ENCODE measurements around the gene GUCY1A1. TPM values are rescaled to one million over a fixed set of nuclear protein-coding genes. Genes with fewer than 3 reads are reported as not detected.

The GUCY1A1 gene
- total and polyA plus RNA-seq, 5 donors: 9.9 to 82.5 (median 63.5) TPM

DNA sequence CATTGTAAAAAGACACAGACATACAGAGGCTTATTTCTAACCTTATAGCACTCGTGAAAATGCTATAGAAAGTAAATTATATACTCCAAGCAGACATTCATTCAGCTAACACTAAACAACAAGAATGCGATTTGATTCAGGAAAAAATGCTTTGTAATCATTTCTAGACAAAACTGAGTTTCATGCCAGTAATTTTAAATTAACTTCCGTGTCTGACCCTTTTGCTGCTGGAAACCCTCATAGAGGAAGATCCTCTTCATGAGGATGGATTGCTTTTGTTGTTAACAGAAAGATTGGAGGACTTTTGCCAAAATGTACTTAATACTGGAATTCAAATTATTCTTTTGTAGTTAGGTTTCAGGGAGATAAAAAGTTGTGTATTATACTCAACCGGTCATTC, 43.3 kb downstream of the GUCY1A1 start:
- intact Hi-C loops (cut with DNase I): no loop called here
- Histone ChIP-seq H3K4me1 (ENCODE audit: control insufficient read depth, insufficient read depth, low read length) (peaks cover 6% of the 10 kb centered on the region), H3K4me3 (ENCODE audit: low read length) (no peak overlapping the region), H3K27ac (ENCODE audit: low read length) (no peak overlapping the region), H3K9me3 (ENCODE audit: control insufficient read depth, low read length) (no peaks in the 10 kb centered on the region), H3K27me3 (ENCODE audit: control insufficient read depth, insufficient read depth) (no peaks in the 10 kb centered on the region)
- DNase-seq: no peak
- no peak for ATAC-seq
- 47% methylated on average over 4 of the region's 4 CpGs for WGBS

DNA sequence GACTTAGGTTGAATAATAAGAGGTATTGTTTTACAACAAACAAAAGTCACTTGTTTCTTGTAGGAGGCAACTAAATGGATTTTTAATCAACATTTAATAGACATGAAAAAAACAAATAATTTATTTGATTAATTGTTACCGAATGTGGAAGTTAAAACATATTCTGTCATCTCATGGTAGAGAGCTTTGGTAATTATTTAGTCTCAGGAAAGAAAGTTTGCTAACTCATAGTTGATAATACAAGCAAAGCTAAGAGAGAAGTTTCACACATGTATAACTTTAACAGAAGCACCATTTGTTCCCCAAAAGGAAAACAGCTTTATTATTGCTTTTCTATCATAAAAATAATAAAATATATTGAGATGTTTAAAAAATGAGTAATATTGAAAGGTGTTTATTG, 44.9 kb downstream of the GUCY1A1 start:
- Histone ChIP-seq H3K4me3 (ENCODE audit: low read length) (no peak overlapping the region), H3K9me3 (ENCODE audit: control insufficient read depth, low read length) (no peaks in the 10 kb centered on the region), H3K27me3 (ENCODE audit: control insufficient read depth, insufficient read depth) (no peaks in the 10 kb centered on the region), H3K27ac (ENCODE audit: low read length) (no peak overlapping the region), H3K4me1 (ENCODE audit: control insufficient read depth, insufficient read depth, low read length) (no peaks in the 10 kb centered on the region)
- no peak for ATAC-seq
- intact Hi-C loops (cut with DNase I): no loop called here
- WGBS: 80% methylated on average over 1 of the region's 1 CpG
- no peak for DNase-seq

DNA sequence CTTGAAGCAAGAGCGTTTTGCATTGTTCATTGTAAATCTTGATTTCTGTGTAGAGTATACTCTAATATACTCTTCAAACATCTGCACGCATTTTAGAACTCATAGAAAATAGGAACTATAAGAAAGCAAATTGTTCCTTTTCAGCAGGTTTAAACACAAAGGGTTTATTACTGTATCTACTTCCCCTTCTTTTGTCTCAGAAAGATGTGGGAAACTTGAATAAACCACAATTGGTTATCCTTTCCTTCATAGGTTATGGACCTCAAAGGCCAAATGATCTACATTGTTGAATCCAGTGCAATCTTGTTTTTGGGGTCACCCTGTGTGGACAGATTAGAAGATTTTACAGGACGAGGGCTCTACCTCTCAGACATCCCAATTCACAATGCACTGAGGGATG, 46.2 kb downstream of the GUCY1A1 start:
- no peak overlapping the region for H3K27ac ChIP-seq (ENCODE audit: low read length)
- H3K9me3 ChIP-seq (ENCODE audit: control insufficient read depth, low read length): no peaks in the 10 kb centered on the region
- DNase-seq: no peak
- intact Hi-C loops (cut with DNase I): no loop called here
- H3K4me1 ChIP-seq (ENCODE audit: control insufficient read depth, insufficient read depth, low read length): no peaks in the 10 kb centered on the region
- H3K27me3 ChIP-seq (ENCODE audit: control insufficient read depth, insufficient read depth): no peaks in the 10 kb centered on the region
- no peak for ATAC-seq
- WGBS: 80% methylated on average over 3 of the region's 3 CpGs
- no peak overlapping the region for H3K4me3 ChIP-seq (ENCODE audit: low read length)

DNA sequence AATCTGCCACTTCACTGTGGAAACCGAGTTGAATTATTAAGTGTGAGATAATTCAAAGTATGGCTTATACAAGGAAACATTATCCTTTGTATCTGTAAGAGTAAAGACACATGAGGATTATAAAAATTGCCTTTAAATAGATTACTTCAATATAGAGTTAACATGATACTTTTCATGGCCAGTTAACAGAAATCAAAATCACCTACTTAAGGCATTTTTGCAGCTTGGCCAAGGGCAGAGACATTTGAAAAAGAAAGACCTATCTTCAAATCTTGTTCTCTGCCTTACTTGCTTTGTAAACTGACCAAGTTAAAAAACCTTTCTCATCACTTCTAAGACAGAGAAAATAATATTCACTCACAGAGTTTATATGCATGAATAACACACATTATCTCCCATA, 47.3 kb downstream of the GUCY1A1 start:
- ATAC-seq (no peak), DNase-seq (no peak)
- Histone ChIP-seq H3K4me3 (ENCODE audit: low read length) (no peak overlapping the region), H3K4me1 (ENCODE audit: control insufficient read depth, insufficient read depth, low read length) (no peaks in the 10 kb centered on the region), H3K27ac (ENCODE audit: low read length) (no peak overlapping the region), H3K9me3 (ENCODE audit: control insufficient read depth, low read length) (no peaks in the 10 kb centered on the region), H3K27me3 (ENCODE audit: control insufficient read depth, insufficient read depth) (no peaks in the 10 kb centered on the region)
- intact Hi-C loops (cut with DNase I): no loop called here
- 74% methylated on average over 1 of the region's 1 CpG for WGBS

DNA sequence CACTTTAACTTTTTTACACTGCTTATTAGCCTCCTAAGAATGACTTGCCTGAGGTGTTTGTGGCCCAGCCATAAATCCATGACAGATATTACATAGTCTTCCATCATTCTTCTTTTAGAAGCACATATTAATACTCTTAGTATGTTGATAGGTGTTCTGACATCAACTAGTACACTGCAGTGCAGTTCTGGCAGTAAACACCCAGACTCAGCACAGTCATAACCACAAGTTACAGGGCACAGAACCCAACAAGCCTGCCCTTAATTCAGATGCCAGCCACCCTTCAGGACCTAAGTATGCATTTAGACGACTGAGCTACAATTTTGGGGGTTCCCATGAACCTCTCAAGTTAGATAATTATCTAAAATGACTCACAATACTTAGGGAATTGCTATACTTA, 55.7 kb downstream of the GUCY1A1 start:
- DNase-seq (no peak), ATAC-seq (no peak)
- no peaks in the 10 kb centered on the region for H3K27me3 ChIP-seq (ENCODE audit: control insufficient read depth, insufficient read depth)
- no peaks in the 10 kb centered on the region for H3K4me1 ChIP-seq (ENCODE audit: control insufficient read depth, insufficient read depth, low read length)
- WGBS: 67% methylated on average over 1 of the region's 1 CpG
- H3K9me3 ChIP-seq (ENCODE audit: control insufficient read depth, low read length): no peaks in the 10 kb centered on the region
- intact Hi-C loops (cut with DNase I): no loop called here
- no peak overlapping the region for H3K27ac ChIP-seq (ENCODE audit: low read length)
- no peak overlapping the region for H3K4me3 ChIP-seq (ENCODE audit: low read length)

DNA sequence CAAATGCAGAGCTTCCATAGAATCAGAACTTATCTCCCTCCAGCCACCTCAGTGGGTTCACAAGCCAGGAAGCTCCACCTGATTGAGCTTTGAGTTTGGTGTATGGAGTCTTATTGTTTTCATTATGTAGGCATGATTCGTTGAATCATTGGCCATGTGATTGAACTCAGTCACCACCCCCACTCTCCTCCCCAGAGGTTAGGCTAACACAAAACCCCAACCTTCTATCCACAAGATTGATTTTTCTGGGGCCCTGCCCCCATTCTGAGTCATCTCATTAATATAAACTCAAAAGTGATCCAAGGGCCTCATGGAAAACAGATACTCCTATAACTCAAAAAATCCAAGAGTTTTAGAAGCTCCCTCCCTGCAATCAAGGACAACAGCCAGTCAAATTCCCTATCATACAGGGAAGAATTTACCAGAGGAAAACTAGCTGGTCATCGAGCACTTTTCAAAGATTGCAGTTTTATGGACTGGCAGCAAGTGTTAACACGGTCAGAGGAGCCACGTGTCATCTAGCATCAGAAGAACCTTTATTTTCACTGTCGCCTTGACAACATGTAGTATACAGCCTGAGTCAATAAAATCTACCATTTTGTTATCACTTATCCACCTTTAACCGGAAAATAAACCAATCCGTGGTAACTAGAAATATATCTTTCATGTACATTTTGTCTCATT, 56.3 kb downstream of the GUCY1A1 start:
- no peak overlapping the region for H3K27ac ChIP-seq (ENCODE audit: low read length)
- no peaks in the 10 kb centered on the region for H3K4me1 ChIP-seq (ENCODE audit: control insufficient read depth, insufficient read depth, low read length)
- H3K4me3 ChIP-seq (ENCODE audit: low read length): no peak overlapping the region
- no peaks in the 10 kb centered on the region for H3K9me3 ChIP-seq (ENCODE audit: control insufficient read depth, low read length)
- ATAC-seq (no peak), DNase-seq (no peak)
- no peaks in the 10 kb centered on the region for H3K27me3 ChIP-seq (ENCODE audit: control insufficient read depth, insufficient read depth)
- WGBS: 89% methylated on average over 7 of the region's 7 CpGs
- intact Hi-C loops (cut with DNase I): no loop called here

DNA sequence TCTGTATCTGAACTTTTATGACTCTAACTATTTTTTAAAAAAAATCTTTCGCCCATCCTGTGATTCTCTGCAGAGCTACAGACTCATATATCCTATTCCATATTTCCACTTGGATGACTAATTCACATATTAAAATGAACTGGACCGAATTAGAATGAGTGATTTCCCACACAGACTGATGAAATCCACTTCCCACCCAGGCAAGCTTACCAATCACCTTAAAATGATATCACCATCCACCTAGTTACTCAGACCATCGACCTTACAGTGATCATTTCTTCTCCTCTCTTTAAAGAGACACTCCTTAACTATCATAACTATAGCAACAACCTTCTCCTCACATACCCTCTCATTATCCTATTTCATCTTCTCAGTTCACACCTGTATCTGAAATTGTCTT, 58.1 kb downstream of the GUCY1A1 start:
- no peaks in the 10 kb centered on the region for H3K27me3 ChIP-seq (ENCODE audit: control insufficient read depth, insufficient read depth)
- DNase-seq (no peak), ATAC-seq (no peak)
- H3K4me3 ChIP-seq (ENCODE audit: low read length): no peak overlapping the region
- H3K4me1 ChIP-seq (ENCODE audit: control insufficient read depth, insufficient read depth, low read length): no peaks in the 10 kb centered on the region
- H3K27ac ChIP-seq (ENCODE audit: low read length): no peak overlapping the region
- WGBS: 72% methylated on average over 3 of the region's 3 CpGs
- H3K9me3 ChIP-seq (ENCODE audit: control insufficient read depth, low read length): no peaks in the 10 kb centered on the region
- intact Hi-C loops (cut with DNase I): no loop called here

DNA sequence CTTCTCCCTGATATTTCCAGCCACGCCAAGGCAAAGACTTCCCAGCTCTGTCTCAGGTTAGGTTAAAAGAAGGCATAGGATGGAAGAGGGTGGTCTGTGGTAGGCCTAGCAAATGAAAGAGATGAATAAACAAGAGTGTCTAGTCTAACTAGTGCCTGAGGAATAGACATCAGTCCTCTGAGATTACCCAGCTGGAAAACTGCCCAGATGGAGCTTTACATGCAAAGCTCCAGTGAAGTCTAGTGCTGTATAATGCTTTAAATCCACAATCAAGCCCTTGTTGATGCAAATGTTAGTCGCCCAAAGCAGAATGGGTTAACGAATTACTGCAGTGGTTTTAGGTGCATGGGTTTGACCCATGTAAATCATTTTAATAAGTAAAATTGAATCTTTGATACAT, 67.4 kb downstream of the GUCY1A1 start:
- no peaks in the 10 kb centered on the region for H3K27me3 ChIP-seq (ENCODE audit: control insufficient read depth, insufficient read depth)
- H3K9me3 ChIP-seq (ENCODE audit: control insufficient read depth, low read length): no peaks in the 10 kb centered on the region
- WGBS: 78% methylated on average over 3 of the region's 3 CpGs
- DNase-seq (no peak), ATAC-seq (peak in 1 of 2 donors; percentile 28)
- no peak overlapping the region for H3K27ac ChIP-seq (ENCODE audit: low read length)
- intact Hi-C loops (cut with DNase I): no loop called here
- no peaks in the 10 kb centered on the region for H3K4me1 ChIP-seq (ENCODE audit: control insufficient read depth, insufficient read depth, low read length)
- no peak overlapping the region for H3K4me3 ChIP-seq (ENCODE audit: low read length)

DNA sequence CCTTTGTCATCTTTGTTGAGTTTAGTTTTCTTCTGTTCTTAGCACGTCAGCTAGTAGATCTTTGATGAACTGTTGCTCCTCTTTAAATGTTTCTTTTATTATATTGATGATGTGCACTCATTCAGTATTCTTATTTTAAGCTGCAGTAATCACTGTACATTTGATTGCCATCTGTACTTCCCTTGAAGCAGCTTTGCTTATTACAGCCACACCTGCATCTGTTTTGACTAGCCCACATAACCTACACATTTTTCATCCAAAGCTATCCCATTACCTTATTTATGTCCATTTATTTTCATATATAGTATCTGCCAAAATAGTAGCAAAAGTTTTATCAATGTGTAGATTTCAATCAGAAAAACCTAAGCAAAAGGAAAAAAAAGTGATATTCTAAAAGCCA, 68.3 kb downstream of the GUCY1A1 start:
- WGBS: 85% methylated on average over 1 of the region's 1 CpG

DNA sequence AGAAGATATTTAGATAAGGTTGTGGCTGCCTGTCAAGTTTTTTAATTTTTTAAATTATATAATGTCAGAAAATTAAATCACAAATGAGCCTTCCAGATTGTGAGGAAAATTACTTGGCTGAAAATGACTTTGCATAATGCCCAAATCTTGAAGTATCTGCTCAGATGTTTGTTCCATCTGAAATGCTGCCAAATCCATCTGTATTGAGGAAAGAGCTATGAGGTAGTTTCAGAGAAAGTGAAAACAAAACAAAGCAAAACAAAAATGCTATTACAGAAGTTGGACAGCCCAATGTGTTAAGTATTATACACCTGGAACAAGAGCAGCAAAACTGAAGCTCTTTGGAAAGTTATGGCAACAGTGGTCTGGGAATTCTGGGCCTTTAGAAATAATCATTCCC, 68.8 kb downstream of the GUCY1A1 start:
- no peak overlapping the region for H3K4me3 ChIP-seq (ENCODE audit: low read length)
- no peaks in the 10 kb centered on the region for H3K9me3 ChIP-seq (ENCODE audit: control insufficient read depth, low read length)
- no peaks in the 10 kb centered on the region for H3K27me3 ChIP-seq (ENCODE audit: control insufficient read depth, insufficient read depth)
- DNase-seq (no peak), ATAC-seq (no peak)
- no peaks in the 10 kb centered on the region for H3K4me1 ChIP-seq (ENCODE audit: control insufficient read depth, insufficient read depth, low read length)
- intact Hi-C loops (cut with DNase I): no loop called here
- no peak overlapping the region for H3K27ac ChIP-seq (ENCODE audit: low read length)

More for the DNA sequence above, 68.3 kb downstream of the GUCY1A1 start:
- H3K27ac ChIP-seq (ENCODE audit: low read length): no peak overlapping the region
- H3K9me3 ChIP-seq (ENCODE audit: control insufficient read depth, low read length): no peaks in the 10 kb centered on the region
- no peaks in the 10 kb centered on the region for H3K27me3 ChIP-seq (ENCODE audit: control insufficient read depth, insufficient read depth)
- H3K4me1 ChIP-seq (ENCODE audit: control insufficient read depth, insufficient read depth, low read length): no peaks in the 10 kb centered on the region
- DNase-seq (no peak), ATAC-seq (no peak)
- no peak overlapping the region for H3K4me3 ChIP-seq (ENCODE audit: low read length)
- intact Hi-C loops (cut with DNase I): no loop called here

DNA sequence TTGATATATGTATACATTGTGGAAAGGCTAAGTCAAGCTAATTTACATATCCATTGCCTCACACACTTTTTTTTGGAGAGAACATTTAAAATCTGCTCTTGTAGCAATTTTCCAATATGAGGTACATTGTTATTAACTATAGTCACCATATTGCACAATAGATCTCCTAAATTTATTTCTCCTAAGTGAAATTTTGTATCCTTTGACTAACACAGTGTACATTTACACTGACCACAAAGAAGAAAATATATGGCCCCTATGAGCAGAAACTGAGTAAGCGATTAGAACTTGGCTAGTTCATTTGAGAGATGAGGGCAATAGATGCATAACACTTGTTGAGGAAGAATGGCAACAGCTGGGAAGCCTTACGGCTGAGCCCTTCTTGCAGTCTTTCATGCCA, 71.9 kb downstream of the GUCY1A1 start:
- intact Hi-C loops (cut with DNase I): no loop called here
- no peak overlapping the region for H3K27ac ChIP-seq (ENCODE audit: low read length)
- ATAC-seq (no peak), DNase-seq (no peak)
- 88% methylated on average over 2 of the region's 2 CpGs for WGBS
- no peak overlapping the region for H3K4me3 ChIP-seq (ENCODE audit: low read length)
- no peaks in the 10 kb centered on the region for H3K27me3 ChIP-seq (ENCODE audit: control insufficient read depth, insufficient read depth)
- H3K9me3 ChIP-seq (ENCODE audit: control insufficient read depth, low read length): no peaks in the 10 kb centered on the region
- no peaks in the 10 kb centered on the region for H3K4me1 ChIP-seq (ENCODE audit: control insufficient read depth, insufficient read depth, low read length)

DNA sequence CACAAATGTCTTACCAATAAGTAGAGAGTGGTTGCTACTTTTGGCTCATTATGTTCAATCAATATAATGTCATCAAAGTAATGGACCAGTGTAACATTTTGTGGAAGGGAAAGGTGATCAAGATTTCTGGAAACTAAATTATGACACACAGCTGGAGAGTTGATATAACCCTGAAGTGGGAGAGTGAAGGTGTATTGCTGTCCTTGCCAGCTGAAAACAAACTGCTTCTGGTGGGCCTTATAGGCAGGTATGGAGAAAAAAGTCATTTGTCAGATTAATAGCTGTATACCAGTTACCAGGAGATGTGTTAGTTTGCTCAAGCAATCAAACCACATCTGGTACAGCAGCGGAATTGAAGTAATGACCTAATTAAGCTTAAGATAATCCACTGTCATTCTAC, 74.9 kb downstream of the GUCY1A1 start:
- no peak overlapping the region for H3K4me3 ChIP-seq (ENCODE audit: low read length)
- DNase-seq (no peak), ATAC-seq (no peak)
- H3K4me1 ChIP-seq (ENCODE audit: control insufficient read depth, insufficient read depth, low read length): no peaks in the 10 kb centered on the region
- H3K27me3 ChIP-seq (ENCODE audit: control insufficient read depth, insufficient read depth): no peaks in the 10 kb centered on the region
- H3K9me3 ChIP-seq (ENCODE audit: control insufficient read depth, low read length): no peaks in the 10 kb centered on the region
- H3K27ac ChIP-seq (ENCODE audit: low read length): no peak overlapping the region
- WGBS: 94% methylated on average over 1 of the region's 1 CpG
- intact Hi-C loops (cut with DNase I): no loop called here

Data from right cardiac atrium (tissue), 5 donors.